Kidney epithelial cell (primary cell): Measurements from ENCODE around the gene KCNK18. TPM values are rescaled to one million over a fixed set of nuclear protein-coding genes. Genes with fewer than 3 reads are reported as not detected.

Source experiments
- DNase-seq: peaks from one replicate; pipeline ENCODE4 v3.0.0-alpha.2; 2010; ENCODE audit warnings: low read depth
- H3K27me3 ChIP-seq: 2 replicates; pipeline ENCODE4 v1.6.0; 2011; ENCODE audit warnings: low read length; ENCODE audit not compliant: control insufficient read depth, insufficient read depth
- H3K36me3 ChIP-seq: 2 replicates; pipeline ENCODE4 v1.5.1; 2011; ENCODE audit warnings: low read length; ENCODE audit not compliant: control insufficient read depth, insufficient read depth
- H3K4me3 ChIP-seq: 2 replicates; pipeline ENCODE4 v1.5.1; 2011; ENCODE audit warnings: low read depth, mild to moderate bottlenecking, control low read depth, low read length
- CTCF ChIP-seq: IDR thresholded peaks from 2 replicates; pipeline ENCODE4 v1.5.1; 2011; ENCODE audit warnings: mild to moderate bottlenecking, moderate library complexity, low read length, control low read depth, inconsistent platforms; ENCODE audit not compliant: insufficient read depth, poor library complexity, severe bottlenecking
- total RNA-seq: library from RNA; depleted of rRNA; stranded (reverse); fragments of >200 nt; gene quantifications from 2 replicates; pipeline ENCODE4 v1.2.3, GENCODE V29; 2015

KCNK18 gene
- total RNA-seq, 1 donor from 2014 or later: not detected

- no peaks in the 10 kb centered on the region for H3K36me3 ChIP-seq
- no peak for TF ChIP-seq CTCF
- H3K4me3 ChIP-seq: no peak overlapping the region
- no peaks in the 10 kb centered on the region for H3K27me3 ChIP-seq
- no peak for DNase-seq
Measured at GRCh38 chr10:117188371-117188770, 8.9 kb upstream of the KCNK18 start.

GRCh38 chr10:117189557-117189956, 7.7 kb upstream of the KCNK18 start:
- no peaks in the 10 kb centered on the region for H3K27me3 ChIP-seq
- no peak overlapping the region for H3K4me3 ChIP-seq
- H3K36me3 ChIP-seq: no peaks in the 10 kb centered on the region
- no peak for DNase-seq
- no peak for TF ChIP-seq CTCF

GRCh38 chr10:117198088-117198487, 799 bp downstream of the KCNK18 start:
- Histone ChIP-seq H3K36me3 (no peaks in the 10 kb centered on the region), H3K27me3 (peaks cover 2% of the 10 kb centered on the region), H3K4me3 (no peak overlapping the region)
- no peak for TF ChIP-seq CTCF
- DNase-seq: no peak

GRCh38 chr10:117201826-117202225, 4.5 kb downstream of the KCNK18 start:
- Histone ChIP-seq H3K27me3 (peaks cover 2% of the 10 kb centered on the region), H3K4me3 (no peak overlapping the region), H3K36me3 (no peaks in the 10 kb centered on the region)
- no peak for DNase-seq
- no peak for TF ChIP-seq CTCF

- no peak for TF ChIP-seq CTCF
- DNase-seq: no peak
Measured at GRCh38 chr10:117204316-117204715, 7.0 kb downstream of the KCNK18 start.

GRCh38 chr10:117212176-117212575, 14.9 kb downstream of the KCNK18 start:
- H3K27me3 ChIP-seq: peaks cover 9% of the 10 kb centered on the region

More at GRCh38 chr10:117204316-117204715, 7.0 kb downstream of the KCNK18 start:
- H3K4me3 ChIP-seq: no peak overlapping the region
- H3K27me3 ChIP-seq: peaks cover 4% of the 10 kb centered on the region
- H3K36me3 ChIP-seq: no peaks in the 10 kb centered on the region

More at GRCh38 chr10:117212176-117212575, 14.9 kb downstream of the KCNK18 start:
- TF ChIP-seq CTCF: no peak
- DNase-seq: no peak
- Histone ChIP-seq H3K4me3 (no peak overlapping the region), H3K36me3 (no peaks in the 10 kb centered on the region)
